Amygdala (tissue), 56 donors: ENCODE results near the gene LMBRD1.
"Not testable (repeated sequence)": the region's sequence is repeated elsewhere in the genome, so short reads cannot be mapped to it uniquely, and the experiment has no call there.

Experiments used
- DNase-seq, 56 donors: peaks; one replicate each; lab custom pipeline; 2025; lab: John Stamatoyannopoulos, UW

The LMBRD1 gene

GRCh38 chr6:69801225-69801624 is 4.4 kb upstream of the LMBRD1 start:
- DNase-seq: no peak

GRCh38 chr6:69798796-69799195 is 2.0 kb upstream of the LMBRD1 start:
- not testable (repeated sequence) for DNase-seq

- DNase-seq: peak in 26 of 56 donors; percentile 20 to 79 (median 66)
Measured at GRCh38 chr6:69796073-69796641, 653 bp downstream of the LMBRD1 start.

GRCh38 chr6:69795469-69796072 is 1.2 kb downstream of the LMBRD1 start:
- peak in 1 of 56 donors; percentile 28 for DNase-seq

- no peak for DNase-seq
Measured at GRCh38 chr6:69792292-69792691, 4.5 kb downstream of the LMBRD1 start.

GRCh38 chr6:69791065-69791471 is 5.7 kb downstream of the LMBRD1 start:
- DNase-seq: no peak

GRCh38 chr6:69790629-69791028 is 6.2 kb downstream of the LMBRD1 start:
- no peak for DNase-seq

GRCh38 chr6:69789578-69789977 is 7.2 kb downstream of the LMBRD1 start:
- DNase-seq: no peak

- not testable (repeated sequence) for DNase-seq
Measured at GRCh38 chr6:69787436-69787835, 9.4 kb downstream of the LMBRD1 start.

- DNase-seq: no peak
Measured at GRCh38 chr6:69785697-69786096, 11.1 kb downstream of the LMBRD1 start.

- DNase-seq: no peak
Measured at GRCh38 chr6:69784595-69785377, 12.0 kb downstream of the LMBRD1 start.

- DNase-seq: no peak
Measured at GRCh38 chr6:69783108-69783507, 13.7 kb downstream of the LMBRD1 start.

- DNase-seq: no peak
Measured at GRCh38 chr6:69780585-69781178, 16.1 kb downstream of the LMBRD1 start.

GRCh38 chr6:69775941-69776340 is 20.9 kb downstream of the LMBRD1 start:
- no peak for DNase-seq

- DNase-seq: no peak
Measured at GRCh38 chr6:69775585-69775849, 21.3 kb downstream of the LMBRD1 start.

GRCh38 chr6:69774740-69775584 is 21.8 kb downstream of the LMBRD1 start:
- no peak for DNase-seq

GRCh38 chr6:69771158-69771906 is 25.5 kb downstream of the LMBRD1 start:
- no peak for DNase-seq

GRCh38 chr6:69768664-69769063 is 28.1 kb downstream of the LMBRD1 start:
- DNase-seq: no peak

GRCh38 chr6:69763763-69764162 is 33.0 kb downstream of the LMBRD1 start:
- no peak for DNase-seq

GRCh38 chr6:69761853-69762252 is 35.0 kb downstream of the LMBRD1 start:
- DNase-seq: no peak
